GM11168 (cell line): ENCODE results near the gene DUS2.
"Not testable (repeated sequence)": the region's sequence is repeated elsewhere in the genome, so short reads cannot be mapped to it uniquely, and the experiment has no call there.

Experiments
- in situ Hi-C: fragments of 300-500 bp; cut with MboI; formaldehyde crosslinking; loops from one replicate; pipeline ENCODE4 v1.12.0; 2022; ENCODE audit warnings: low sequenced_read_pairs; ENCODE audit not compliant: unreplicated experiment

Gene DUS2

GRCh38 chr16:67998231-67998778 lies 24.8 kb upstream of the DUS2 start:
- in situ Hi-C loops: not testable (repeated sequence)

GRCh38 chr16:67998779-67999688 lies 24.1 kb upstream of the DUS2 start, which contains the start of gene DPEP2:
Gene DPEP2 (minus strand): TSS chr16:67999484. CDS start chr16:67993212, 6,272 bp downstream.
- in situ Hi-C loops: not testable (repeated sequence)

- in situ Hi-C loops: loop anchor here (5.0 kb wide), 1 partner anchor 42 kb away; no protein-coding TSS in a partner anchor
Observed at GRCh38 chr16:67999985-68000384, 23.1 kb upstream of the DUS2 start.

- in situ Hi-C loops: loop anchor here (5.0 kb wide), 1 partner anchor 42 kb away; no protein-coding TSS in a partner anchor
Observed at GRCh38 chr16:68000450-68000849, 22.6 kb upstream of the DUS2 start.

DNA sequence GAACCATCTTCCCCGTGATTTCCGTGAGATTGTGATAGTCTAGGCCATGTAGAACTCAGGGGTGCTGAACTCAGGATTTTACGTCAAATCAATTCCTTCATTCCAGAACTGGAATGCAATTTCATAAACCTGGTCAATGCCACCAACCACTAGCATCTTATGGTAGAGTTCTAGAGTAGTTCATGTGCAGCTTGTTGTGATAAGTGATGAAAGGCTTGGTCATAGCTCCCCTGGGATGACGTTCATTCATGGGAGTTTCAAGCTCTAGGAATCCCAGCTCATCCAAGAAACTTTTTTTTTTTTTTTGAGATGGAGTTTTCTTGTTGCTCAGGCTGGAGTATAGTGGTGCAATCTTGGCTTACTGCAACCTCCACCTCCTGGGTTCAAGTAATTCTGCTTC lies 20.1 kb upstream of the DUS2 start:
- in situ Hi-C loops: loop anchor here (5.0 kb wide), 1 partner anchor 39 kb away; no protein-coding TSS in a partner anchor

- in situ Hi-C loops: no loop called here
Observed at GRCh38 chr16:68005211-68005610, 17.9 kb upstream of the DUS2 start.

- in situ Hi-C loops: no loop called here
Observed at GRCh38 chr16:68005786-68006286, 17.2 kb upstream of the DUS2 start.

GRCh38 chr16:68009157-68009735 lies 13.8 kb upstream of the DUS2 start:
- in situ Hi-C loops: no loop called here

DNA sequence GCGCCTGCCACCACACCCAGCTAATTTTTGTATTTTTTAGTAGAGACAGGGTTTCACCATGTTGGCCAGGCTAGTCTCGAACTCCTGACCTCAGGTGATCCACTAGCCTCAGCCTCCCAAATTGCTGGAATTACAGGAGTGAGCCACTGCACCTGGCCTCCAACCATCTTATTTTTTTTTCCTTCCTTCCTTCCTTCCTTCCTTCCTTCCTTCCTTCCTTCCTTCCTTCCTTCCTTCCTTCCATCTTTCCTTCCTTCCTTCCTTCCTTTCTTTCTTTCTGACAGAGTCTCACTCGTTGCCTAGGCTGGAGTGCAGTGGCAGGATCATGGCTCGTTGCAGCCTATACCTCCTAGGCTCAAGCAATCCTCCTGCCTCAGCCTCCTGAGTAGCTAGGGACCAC lies 13.2 kb upstream of the DUS2 start:
- in situ Hi-C loops: not testable (repeated sequence)

GRCh38 chr16:68013440-68013839 lies 9.6 kb upstream of the DUS2 start:
- in situ Hi-C loops: no loop called here

GRCh38 chr16:68015681-68016080 lies 7.4 kb upstream of the DUS2 start, which contains the start of gene DPEP2NB:
Gene DPEP2NB (minus strand): TSS chr16:68015911. CDS start chr16:68015770, 141 bp downstream.
- in situ Hi-C loops: no loop called here

- in situ Hi-C loops: no loop called here
Observed at GRCh38 chr16:68019167-68019680, 3.9 kb upstream of the DUS2 start.

- in situ Hi-C loops: no loop called here
Observed at GRCh38 chr16:68021490-68021889, 1.6 kb upstream of the DUS2 start.

GRCh38 chr16:68022278-68022727 lies 781 bp upstream of the DUS2 start:
- in situ Hi-C loops: no loop called here

- in situ Hi-C loops: no loop called here
Observed at GRCh38 chr16:68028996-68029395, 5.9 kb downstream of the DUS2 start.

GRCh38 chr16:68030108-68030507 lies 7.0 kb downstream of the DUS2 start:
- in situ Hi-C loops: not testable (repeated sequence)

DNA sequence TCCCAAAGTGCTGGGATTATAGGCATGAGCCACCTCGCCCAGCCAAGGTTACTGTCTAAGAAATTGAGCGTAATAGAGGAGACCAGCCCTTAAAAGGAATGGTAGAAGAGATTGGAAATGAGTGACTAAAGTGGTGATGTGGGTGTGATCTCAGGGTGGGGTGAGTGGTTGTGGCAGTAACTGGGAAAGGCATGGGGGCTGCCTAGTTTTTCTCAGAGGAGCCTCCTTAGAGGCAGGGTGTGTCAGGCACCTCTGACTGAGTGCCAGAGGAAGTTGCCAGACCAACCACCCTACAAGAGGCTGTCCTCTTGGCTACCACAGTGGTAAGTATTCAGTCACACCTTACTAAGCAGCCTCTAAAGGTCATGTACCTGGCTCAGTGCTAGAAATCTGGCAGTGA lies 8.9 kb downstream of the DUS2 start:
- in situ Hi-C loops: no loop called here

DNA sequence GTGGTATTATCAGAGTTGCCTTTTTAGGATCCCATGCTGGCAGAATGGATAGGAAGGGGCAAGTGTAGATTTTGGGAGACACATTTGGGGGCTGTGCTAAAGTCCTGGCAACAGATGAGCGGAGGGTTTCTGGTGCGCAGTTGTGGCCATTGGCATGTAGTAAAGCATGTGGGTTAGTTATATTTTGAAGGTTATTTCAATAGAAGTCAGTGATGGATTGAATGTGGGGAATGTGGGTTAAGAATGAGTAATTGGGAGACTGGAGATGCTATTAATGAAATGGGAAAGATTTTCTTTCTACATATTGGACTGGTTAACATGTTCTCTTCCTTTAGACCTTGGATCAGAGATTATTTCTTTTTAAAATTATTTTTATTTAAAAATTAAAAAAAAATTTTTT lies 10.0 kb downstream of the DUS2 start:
- in situ Hi-C loops: no loop called here

- in situ Hi-C loops: no loop called here
Observed at GRCh38 chr16:68035227-68035626, 12.1 kb downstream of the DUS2 start.

- in situ Hi-C loops: no loop called here
Observed at GRCh38 chr16:68037841-68038597, 14.9 kb downstream of the DUS2 start.
